Stomach (tissue), 9 donors: ENCODE measurements around the gene PIBF1. TPM values are rescaled to one million over a fixed set of nuclear protein-coding genes. Genes with fewer than 3 reads are reported as not detected.
A peak's percentile ranks its signal among the peaks of the same experiment; 100 is the strongest.

Source experiments
- DNase-seq, 2 donors: peaks; one replicate each; pipeline versions ENCODE4 v3.0.0 to v3.0.0-alpha.2; 2013 to 2019
- H3K27ac ChIP-seq, 5 donors: fragments of 200-600 bp in 4 of 5; sonication (generic) in 4 of 5; one replicate each; pipeline ENCODE4 v1.5.1; 2013 to 2019; ENCODE audit warnings: mild to moderate bottlenecking in 1 of 5, moderate library complexity in 1 of 5
- H3K27me3 ChIP-seq, 3 donors: fragments of 200-600 bp; sonication (generic); one replicate each; pipeline ENCODE4 v1.5.1; 2017 to 2019; ENCODE audit warnings: mixed run types in 1 of 3
- H3K36me3 ChIP-seq, 4 donors: fragments of 200-600 bp; sonication (generic); 1 replicate in 3 of 4; 2 replicates in 1 of 4; pipeline ENCODE4 v1.5.1; 2016 to 2019
- H3K4me1 ChIP-seq, 4 donors: fragments of 200-600 bp; sonication (generic); one replicate each; pipeline ENCODE4 v1.5.1; 2016 to 2019
- H3K4me3 ChIP-seq, 4 donors: fragments of 200-600 bp; sonication (generic) in 3 of 4; one replicate each; pipeline ENCODE4 v1.5.1; 2016 to 2019; ENCODE audit warnings: mild to moderate bottlenecking in 1 of 4
- H3K9me3 ChIP-seq, 4 donors: fragments of 200-600 bp; sonication (generic); one replicate each; pipeline ENCODE4 v1.5.1; 2016 to 2019
- EP300 ChIP-seq: sonication (generic); formaldehyde crosslinking; IDR thresholded peaks from one replicate; pipeline ENCODE4 v1.6.1; 2017; ENCODE audit warnings: antibody characterized with exemption
- POLR2A ChIP-seq, 4 donors: fragments of 450-650 bp; IDR thresholded peaks; one replicate each; pipeline ENCODE4 v1.6.1; 2016; ENCODE audit warnings: antibody characterized with exemption in 4 of 4, control low read depth in 2 of 4, mild to moderate bottlenecking in 1 of 4, moderate library complexity in 1 of 4
- POLR2AphosphoS5 ChIP-seq, 3 donors: sonication (generic); formaldehyde crosslinking; IDR thresholded peaks; one replicate each; pipeline ENCODE4 v1.6.1; 2016; ENCODE audit warnings: antibody characterized with exemption in 3 of 3
- WGBS, 5 donors: extraction: QIAGEN DNeasy Blood & Tissue Kit in 3 of 5; methylation state at CpG; one replicate each; pipeline versions ENCODE4 v1.1.5 to v1.1.7; 2013 to 2018; 5-methylcytosine and 5-hydroxymethylcytosine counted together
- intact Hi-C: fragments of 100-400 bp; cut with DNase I; formaldehyde crosslinking; loops from one replicate; pipeline ENCODE4 v1.15.1; 2023; ENCODE audit warnings: low total_unique reads
- polyA plus RNA-seq, 3 donors: library from polyadenylated mRNA; stranded (reverse); fragments of 200-250 nt; gene quantifications; one replicate each; pipeline ENCODE4 v1.2.3, GENCODE V29; 2013
- total RNA-seq, 5 donors: library from RNA; depleted of rRNA; stranded (reverse); fragments of >200 nt; gene quantifications; one replicate each; pipeline versions ENCODE4 v1.1.0 to v1.2.3, GENCODE V29; 2014 to 2016
- TF ChIP-seq, protein P1 (sequence below), 7 experiments: fragments of 450-650 bp in 4 of 7; fragments of 200-600 bp in 3 of 7; sonication (generic) in 3 of 7; IDR thresholded peaks; one replicate each; pipeline ENCODE4 v1.5.1; 2016 to 2019; ENCODE audit warnings: antibody characterized with exemption in 7 of 7, control low read depth in 2 of 7, mild to moderate bottlenecking in 1 of 7
- donor health status: healthy with polysubstance abuse.
- donor health status: Bipolar disorder and iron deficiency.
- donor health status: healthy.

PIBF1 gene
- total and polyA plus RNA-seq, 8 donors: 6.1 to 67.6 (median 17.8) TPM

DNA sequence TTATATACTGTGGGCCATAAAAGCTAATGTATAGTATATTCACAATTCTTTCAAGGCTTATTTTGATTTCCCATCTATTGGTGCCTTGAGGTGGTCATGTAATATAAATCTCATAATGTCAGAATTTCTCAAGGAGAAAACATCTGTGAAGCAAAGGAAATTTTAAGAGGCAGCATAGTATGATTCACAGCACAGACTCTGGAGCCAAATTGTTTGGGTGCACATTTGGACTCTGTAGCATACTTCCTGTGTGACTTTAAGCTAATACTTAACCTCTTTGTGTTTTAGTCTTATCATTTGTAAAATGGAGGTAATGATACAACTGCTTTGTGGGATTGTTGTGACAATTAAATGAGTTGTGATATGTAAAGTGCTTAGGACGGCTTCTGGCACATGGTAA lies 67.6 kb downstream of the PIBF1 start:
- no peak overlapping the region for H3K27ac ChIP-seq
- intact Hi-C loops: no loop called here
- H3K27me3 ChIP-seq: no peaks in the 10 kb centered on the region
- 55 to 91% (median 67%) methylated on average over 1 of the region's 1 CpG for WGBS, 5 donors
- H3K36me3 ChIP-seq: peaks cover 4 to 70% (median 56%) of the 10 kb centered on the region in 4 donors
- H3K9me3 ChIP-seq: no peaks in the 10 kb centered on the region
- no peak overlapping the region for H3K4me3 ChIP-seq
- H3K4me1 ChIP-seq: no peaks in the 10 kb centered on the region
- DNase-seq: no peak
- no peak for TF ChIP-seq POLR2A (IDR thresholded peaks at IDR 0.05)

DNA sequence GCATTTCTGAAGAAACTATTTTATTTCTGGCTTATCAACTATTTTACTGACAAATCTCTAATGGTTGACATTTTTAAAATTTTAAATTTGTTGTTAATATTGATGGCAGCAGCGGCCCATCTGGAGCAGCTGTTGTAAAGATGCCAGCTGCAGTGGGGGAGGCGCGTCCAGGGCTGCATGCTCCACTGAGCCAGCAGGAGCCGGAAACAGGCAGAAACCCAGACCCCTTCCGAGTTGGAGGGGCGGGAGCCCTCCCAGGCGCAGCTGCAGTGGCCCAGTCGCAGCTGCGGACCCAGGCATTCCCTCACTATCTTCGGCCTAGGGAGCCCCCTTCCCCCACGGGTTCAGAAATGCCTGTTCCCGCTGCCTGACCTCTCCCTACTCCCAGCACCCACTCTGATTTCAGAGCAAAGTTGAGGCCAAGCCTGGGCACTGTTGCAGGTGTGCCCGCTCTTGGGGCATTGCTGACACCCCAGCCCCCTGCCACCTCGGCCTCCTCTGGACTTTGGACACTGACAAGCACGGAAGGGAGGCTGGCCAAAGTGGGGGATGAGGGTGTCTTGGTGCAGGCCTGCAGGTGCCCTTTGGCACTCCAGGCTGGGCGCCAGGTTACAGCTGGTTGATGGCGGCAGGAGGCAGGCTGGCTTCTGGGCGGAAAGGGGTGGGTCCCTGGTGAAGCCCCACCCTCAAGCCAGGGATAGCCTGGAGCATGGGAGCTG lies 69.2 kb downstream of the PIBF1 start:
- DNase-seq: peak in 1 of 2 donors; percentile 5
- intact Hi-C loops: no loop called here
- no peak for TF ChIP-seq POLR2A (IDR thresholded peaks at IDR 0.05)
- TF ChIP-seq EP300: no peak
- TF ChIP-seq, protein P1, sequence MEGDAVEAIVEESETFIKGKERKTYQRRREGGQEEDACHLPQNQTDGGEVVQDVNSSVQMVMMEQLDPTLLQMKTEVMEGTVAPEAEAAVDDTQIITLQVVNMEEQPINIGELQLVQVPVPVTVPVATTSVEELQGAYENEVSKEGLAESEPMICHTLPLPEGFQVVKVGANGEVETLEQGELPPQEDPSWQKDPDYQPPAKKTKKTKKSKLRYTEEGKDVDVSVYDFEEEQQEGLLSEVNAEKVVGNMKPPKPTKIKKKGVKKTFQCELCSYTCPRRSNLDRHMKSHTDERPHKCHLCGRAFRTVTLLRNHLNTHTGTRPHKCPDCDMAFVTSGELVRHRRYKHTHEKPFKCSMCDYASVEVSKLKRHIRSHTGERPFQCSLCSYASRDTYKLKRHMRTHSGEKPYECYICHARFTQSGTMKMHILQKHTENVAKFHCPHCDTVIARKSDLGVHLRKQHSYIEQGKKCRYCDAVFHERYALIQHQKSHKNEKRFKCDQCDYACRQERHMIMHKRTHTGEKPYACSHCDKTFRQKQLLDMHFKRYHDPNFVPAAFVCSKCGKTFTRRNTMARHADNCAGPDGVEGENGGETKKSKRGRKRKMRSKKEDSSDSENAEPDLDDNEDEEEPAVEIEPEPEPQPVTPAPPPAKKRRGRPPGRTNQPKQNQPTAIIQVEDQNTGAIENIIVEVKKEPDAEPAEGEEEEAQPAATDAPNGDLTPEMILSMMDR (IDR thresholded peaks at IDR 0.05): no peak
- TF ChIP-seq POLR2AphosphoS5 (IDR thresholded peaks at IDR 0.05): no peak
- Histone ChIP-seq H3K9me3 (no peaks in the 10 kb centered on the region), H3K4me1 (no peaks in the 10 kb centered on the region), H3K27me3 (no peaks in the 10 kb centered on the region), H3K4me3 (no peak overlapping the region), H3K27ac (no peak overlapping the region), H3K36me3 (peaks cover 4 to 59% (median 45%) of the 10 kb centered on the region in 4 donors)
- WGBS, 5 donors: 93 to 98% (median 97%) methylated on average over 14 to 18 of the region's 18 CpGs

DNA sequence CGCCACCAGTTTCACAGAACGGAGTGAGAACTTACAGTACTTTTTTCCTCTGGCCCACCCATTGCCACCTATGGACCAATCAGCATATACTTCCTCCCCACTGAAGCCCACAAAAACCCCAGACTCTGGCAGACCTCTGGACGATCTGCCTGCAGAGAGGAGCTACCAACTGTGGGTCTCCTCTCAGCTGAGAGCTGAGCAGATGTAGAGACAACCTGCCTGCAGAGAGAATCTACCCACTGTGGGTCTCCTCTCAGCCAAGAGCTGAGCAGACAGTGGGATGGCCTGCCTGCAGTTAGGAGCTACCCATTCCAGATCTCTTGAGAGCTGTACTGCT lies 69.7 kb downstream of the PIBF1 start:
- H3K4me1 ChIP-seq: no peaks in the 10 kb centered on the region
- intact Hi-C loops: no loop called here
- DNase-seq: no peak
- no peak overlapping the region for H3K4me3 ChIP-seq
- no peak overlapping the region for H3K27ac ChIP-seq
- TF ChIP-seq POLR2A (IDR thresholded peaks at IDR 0.05): no peak
- TF ChIP-seq EP300: no peak
- TF ChIP-seq, protein P1 (IDR thresholded peaks at IDR 0.05): no peak
- TF ChIP-seq POLR2AphosphoS5 (IDR thresholded peaks at IDR 0.05): no peak
- peaks cover 4 to 54% (median 43%) of the 10 kb centered on the region in 4 donors for H3K36me3 ChIP-seq
- H3K9me3 ChIP-seq: no peaks in the 10 kb centered on the region
- H3K27me3 ChIP-seq: no peaks in the 10 kb centered on the region
- 91 to 100% (median 95%) methylated on average over 3 of the region's 3 CpGs for WGBS, 5 donors

DNA sequence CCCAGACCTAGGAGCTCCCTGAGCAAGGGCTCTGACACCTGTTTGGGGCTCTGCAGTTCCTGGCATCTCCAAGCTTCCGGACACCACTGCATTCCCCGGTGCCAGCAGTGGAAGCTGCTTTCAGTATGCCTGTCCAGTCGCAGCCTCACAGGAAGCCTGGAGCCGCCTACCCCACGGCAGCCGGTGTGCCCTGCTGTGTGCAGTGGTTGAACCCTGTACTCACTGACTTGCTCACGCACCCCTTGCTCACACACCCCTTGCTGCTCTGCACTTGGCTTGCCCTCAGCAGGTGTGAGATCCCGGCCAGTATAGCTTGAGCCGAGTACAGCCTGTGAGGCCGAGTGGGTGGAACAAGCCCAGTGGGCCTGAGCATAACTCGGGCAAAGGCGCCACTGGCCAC lies 70.3 kb downstream of the PIBF1 start:
- H3K27me3 ChIP-seq: no peaks in the 10 kb centered on the region

More for the DNA sequence above, 70.3 kb downstream of the PIBF1 start:
- TF ChIP-seq POLR2AphosphoS5 (IDR thresholded peaks at IDR 0.05) (no peak), POLR2A (IDR thresholded peaks at IDR 0.05) (no peak), EP300 (no peak)
- TF ChIP-seq, protein P1 (IDR thresholded peaks at IDR 0.05): no peak
- H3K27ac ChIP-seq: no peak overlapping the region
- H3K4me3 ChIP-seq: no peak overlapping the region
- peaks cover 4 to 48% (median 40%) of the 10 kb centered on the region in 4 donors for H3K36me3 ChIP-seq
- 96 to 99% (median 98%) methylated on average over 6 to 12 of the region's 12 CpGs for WGBS, 5 donors
- no peak for DNase-seq
- no peaks in the 10 kb centered on the region for H3K9me3 ChIP-seq
- intact Hi-C loops: no loop called here
- no peaks in the 10 kb centered on the region for H3K4me1 ChIP-seq
